Osteocyte (in vitro differentiated cells): ENCODE results near the gene SPC24. TPM values are rescaled to one million over a fixed set of nuclear protein-coding genes. Genes with fewer than 3 reads are reported as not detected.
"Not testable (repeated sequence)": the region's sequence is repeated elsewhere in the genome, so short reads cannot be mapped to it uniquely, and the experiment has no call there.

Experiments
- DNase-seq: peaks from one replicate; pipeline ENCODE4 v3.0.0; 2021; ENCODE audit warnings: mixed read lengths; ENCODE audit not compliant: unreplicated experiment; ENCODE audit errors: extremely low spot score
- H3K27ac Mint-ChIP-seq: one replicate; pipeline ENCODE4 v1.8.0; 2021; ENCODE audit warnings: mild to moderate bottlenecking, mixed read lengths; ENCODE audit not compliant: unreplicated experiment
- H3K27me3 Mint-ChIP-seq: one replicate; pipeline ENCODE4 v1.8.0; 2021; ENCODE audit warnings: mixed read lengths; ENCODE audit not compliant: unreplicated experiment
- H3K36me3 Mint-ChIP-seq: one replicate; pipeline ENCODE4 v1.8.0; 2021; ENCODE audit warnings: mixed read lengths; ENCODE audit not compliant: unreplicated experiment
- H3K4me1 Mint-ChIP-seq: one replicate; pipeline ENCODE4 v1.8.0; 2021; ENCODE audit warnings: mixed read lengths; ENCODE audit not compliant: unreplicated experiment
- H3K4me3 Mint-ChIP-seq: one replicate; pipeline ENCODE4 v1.8.0; 2021; ENCODE audit warnings: mild to moderate bottlenecking, moderate library complexity, mixed read lengths; ENCODE audit not compliant: unreplicated experiment
- H3K9me3 Mint-ChIP-seq: one replicate; pipeline ENCODE4 v1.8.0; 2021; ENCODE audit warnings: mixed read lengths; ENCODE audit not compliant: unreplicated experiment
- total RNA-seq: library from RNA; stranded (reverse); gene quantifications from 2 replicates; pipeline ENCODE4 v1.2.1, GENCODE V29; 2021
- TF ChIP-seq, protein P1 (sequence below): fragments of 200-600 bp; sonication (generic); IDR thresholded peaks from 2 replicates; pipeline ENCODE4 v1.5.0; 2021; ENCODE audit warnings: antibody characterized with exemption, mild to moderate bottlenecking, moderate library complexity

SPC24 gene
- total RNA-seq, 1 donor from 2014 or later: 13.5 TPM

DNA sequence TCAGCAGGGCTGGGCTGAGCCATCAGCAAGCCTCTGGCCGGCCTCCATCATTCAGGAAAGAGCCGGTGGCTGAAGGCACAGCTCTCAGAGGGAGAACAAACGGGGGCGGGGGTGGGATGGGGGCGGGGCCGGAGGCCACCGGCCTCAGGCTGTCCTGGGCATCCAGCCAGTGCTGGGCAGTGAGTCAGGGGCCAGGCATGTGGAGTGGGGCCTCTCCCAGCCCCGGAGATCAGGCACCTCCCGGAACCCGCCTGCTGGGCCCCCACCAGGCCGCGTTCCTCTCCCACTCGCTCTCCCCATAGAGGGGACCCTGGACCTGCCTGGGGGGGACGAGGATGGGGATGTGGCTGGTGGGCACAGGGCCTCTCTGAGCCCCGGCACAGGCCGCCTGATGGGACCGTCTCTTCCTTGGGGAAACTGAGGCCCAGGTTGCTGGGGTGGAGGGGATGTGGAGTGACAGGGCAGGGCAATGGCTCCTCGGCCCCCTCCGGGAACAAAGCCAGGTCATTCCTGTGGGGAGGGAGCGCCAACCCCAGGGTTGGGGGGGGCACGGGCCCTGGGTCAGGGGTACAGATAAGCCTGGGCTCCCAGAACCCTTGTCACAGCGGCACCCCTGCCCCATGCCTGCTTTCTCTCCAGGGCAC is 12.9 kb downstream of the SPC24 start:
- H3K27me3 Mint-ChIP-seq: no peaks in the 10 kb centered on the region
- H3K4me1 Mint-ChIP-seq: peaks cover 68% of the 10 kb centered on the region
- H3K36me3 Mint-ChIP-seq: peaks cover 2% of the 10 kb centered on the region
- peak overlapping the region; percentile 99 for H3K27ac Mint-ChIP-seq
- DNase-seq: peak; percentile 98
- H3K4me3 Mint-ChIP-seq: peak overlapping the region; percentile 29
- H3K9me3 Mint-ChIP-seq: no peaks in the 10 kb centered on the region
- TF ChIP-seq, protein P1, sequence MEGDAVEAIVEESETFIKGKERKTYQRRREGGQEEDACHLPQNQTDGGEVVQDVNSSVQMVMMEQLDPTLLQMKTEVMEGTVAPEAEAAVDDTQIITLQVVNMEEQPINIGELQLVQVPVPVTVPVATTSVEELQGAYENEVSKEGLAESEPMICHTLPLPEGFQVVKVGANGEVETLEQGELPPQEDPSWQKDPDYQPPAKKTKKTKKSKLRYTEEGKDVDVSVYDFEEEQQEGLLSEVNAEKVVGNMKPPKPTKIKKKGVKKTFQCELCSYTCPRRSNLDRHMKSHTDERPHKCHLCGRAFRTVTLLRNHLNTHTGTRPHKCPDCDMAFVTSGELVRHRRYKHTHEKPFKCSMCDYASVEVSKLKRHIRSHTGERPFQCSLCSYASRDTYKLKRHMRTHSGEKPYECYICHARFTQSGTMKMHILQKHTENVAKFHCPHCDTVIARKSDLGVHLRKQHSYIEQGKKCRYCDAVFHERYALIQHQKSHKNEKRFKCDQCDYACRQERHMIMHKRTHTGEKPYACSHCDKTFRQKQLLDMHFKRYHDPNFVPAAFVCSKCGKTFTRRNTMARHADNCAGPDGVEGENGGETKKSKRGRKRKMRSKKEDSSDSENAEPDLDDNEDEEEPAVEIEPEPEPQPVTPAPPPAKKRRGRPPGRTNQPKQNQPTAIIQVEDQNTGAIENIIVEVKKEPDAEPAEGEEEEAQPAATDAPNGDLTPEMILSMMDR: no peak

DNA sequence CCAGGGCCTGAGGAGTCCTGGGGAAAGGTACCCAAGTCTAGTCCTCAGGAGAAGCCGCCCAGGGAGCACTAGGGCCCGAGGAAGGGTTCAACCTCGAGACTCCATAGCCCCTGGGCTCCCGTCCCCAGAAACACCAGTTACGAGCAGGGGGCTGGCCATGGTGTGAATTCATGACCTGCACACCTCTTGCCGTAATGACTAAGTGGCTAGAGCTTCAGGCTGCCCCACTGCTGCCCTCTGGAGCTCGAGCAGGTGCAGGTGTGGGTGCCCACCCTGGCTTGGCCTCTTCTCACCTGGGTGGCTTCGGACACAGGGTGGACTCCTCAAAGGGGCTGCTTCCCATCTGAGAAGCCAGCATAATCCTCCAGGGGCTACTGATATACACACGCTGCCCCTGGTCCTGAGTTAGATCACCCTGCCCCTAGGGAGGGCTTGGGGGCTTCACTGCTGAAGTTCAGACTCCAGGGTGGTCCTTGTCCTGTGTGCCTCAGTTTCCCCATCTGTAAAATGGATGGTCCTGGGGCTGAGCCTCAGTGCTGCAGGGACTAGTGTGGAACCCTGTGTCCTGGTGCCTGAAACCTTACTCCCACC is 13.6 kb downstream of the SPC24 start:
- peak overlapping the region; percentile 99 for H3K27ac Mint-ChIP-seq
- H3K4me1 Mint-ChIP-seq: peaks cover 73% of the 10 kb centered on the region
- H3K36me3 Mint-ChIP-seq: peaks cover 1% of the 10 kb centered on the region
- no peak for DNase-seq
- TF ChIP-seq, protein P1: no peak
- H3K9me3 Mint-ChIP-seq: no peaks in the 10 kb centered on the region
- no peaks in the 10 kb centered on the region for H3K27me3 Mint-ChIP-seq
- no peak overlapping the region for H3K4me3 Mint-ChIP-seq

DNA sequence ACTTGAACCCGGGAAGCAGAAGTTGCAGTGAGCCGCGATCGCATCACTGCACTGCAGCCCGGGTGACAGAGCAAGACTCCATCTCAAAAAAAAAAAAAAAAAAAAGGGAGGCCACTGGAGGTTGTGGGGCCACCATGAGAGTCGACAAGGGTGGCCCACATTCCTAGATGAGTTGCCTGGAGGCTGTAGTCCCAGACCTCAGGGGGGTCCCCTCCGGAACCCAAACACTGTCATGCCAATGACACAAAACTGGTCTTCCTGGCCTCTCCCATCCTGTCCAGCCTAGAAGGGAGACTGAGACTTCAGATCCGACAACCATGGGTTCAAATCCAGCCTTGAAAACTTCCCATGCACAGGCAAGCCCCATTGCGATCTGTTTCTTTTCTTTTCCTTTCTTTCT is 14.7 kb downstream of the SPC24 start:
- TF ChIP-seq, protein P1: no peak
- Mint-ChIP-seq H3K4me3 (no peak overlapping the region), H3K27me3 (no peaks in the 10 kb centered on the region), H3K27ac (peak overlapping the region; percentile 99), H3K4me1 (peaks cover 81% of the 10 kb centered on the region), H3K9me3 (no peaks in the 10 kb centered on the region), H3K36me3 (no peaks in the 10 kb centered on the region)
- no peak for DNase-seq

DNA sequence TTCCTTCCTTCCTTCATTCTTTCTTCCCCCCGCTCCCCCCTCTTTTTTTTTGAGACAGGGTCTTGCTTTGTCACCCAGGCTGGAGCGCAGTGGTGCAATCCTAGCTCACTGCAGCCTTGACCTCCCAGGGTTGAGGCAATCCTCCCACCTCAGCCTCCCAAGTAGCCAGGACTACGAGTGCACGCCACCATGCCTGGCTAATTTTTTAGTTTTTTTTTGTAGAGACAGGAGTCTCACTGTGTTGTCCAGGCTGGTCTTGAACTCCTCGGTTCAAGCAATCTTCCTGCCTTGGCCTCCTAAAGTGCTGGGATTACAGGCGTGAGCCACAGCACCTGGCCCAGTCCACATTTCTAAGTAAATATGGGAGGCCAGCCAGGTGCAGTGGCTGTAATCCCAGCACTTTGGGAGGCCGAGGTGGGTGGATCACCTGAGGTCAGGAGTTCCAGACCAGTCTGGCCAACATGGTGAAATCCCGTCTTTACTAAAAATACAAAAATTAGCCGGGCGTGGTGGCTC is 15.5 kb downstream of the SPC24 start:
- Mint-ChIP-seq H3K4me1 (peaks cover 79% of the 10 kb centered on the region), H3K27ac (peak overlapping the region; percentile 99)
- DNase-seq, H3K27me3 Mint-ChIP-seq, H3K4me3 Mint-ChIP-seq, H3K36me3 Mint-ChIP-seq, H3K9me3 Mint-ChIP-seq: not testable (repeated sequence)

DNA sequence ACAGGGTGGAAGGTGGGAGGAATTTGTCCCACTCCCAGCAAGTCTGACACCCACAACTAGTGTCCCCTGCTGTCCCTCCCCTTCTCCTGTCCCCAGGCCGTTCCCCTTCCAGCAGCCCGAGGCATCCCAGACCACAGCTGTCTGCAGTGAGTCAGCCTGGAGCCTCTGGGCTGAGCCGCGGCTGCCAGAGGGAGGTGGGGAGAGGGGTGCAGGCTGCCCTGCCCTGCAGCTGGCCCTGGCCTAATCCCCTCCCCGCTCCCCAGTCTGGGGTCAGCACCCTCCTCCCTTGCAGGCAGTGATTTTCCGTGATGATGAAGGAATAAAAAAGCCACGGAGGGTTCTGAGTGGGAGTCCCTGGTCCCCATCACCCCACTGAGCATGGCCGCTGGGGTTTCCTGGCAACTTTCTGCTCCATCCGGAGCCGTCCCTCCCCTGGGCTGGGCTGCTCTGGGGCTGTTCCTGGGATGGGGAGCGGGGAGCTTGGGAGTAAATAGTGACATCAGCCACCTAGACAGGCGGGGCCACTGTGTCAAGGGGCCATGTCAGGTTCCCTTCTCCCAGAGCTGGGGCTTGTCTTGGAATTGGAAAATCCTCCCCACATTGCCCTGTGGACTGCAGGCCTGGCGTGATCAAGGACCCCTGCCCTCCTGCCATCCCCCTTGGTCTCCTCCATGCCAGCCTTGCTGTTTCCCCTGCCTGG is 16.8 kb downstream of the SPC24 start:
- H3K4me3 Mint-ChIP-seq: peak overlapping the region; percentile 35
- peaks cover 66% of the 10 kb centered on the region for H3K4me1 Mint-ChIP-seq
- H3K27me3 Mint-ChIP-seq: no peaks in the 10 kb centered on the region
- H3K9me3 Mint-ChIP-seq: no peaks in the 10 kb centered on the region
- H3K36me3 Mint-ChIP-seq: no peaks in the 10 kb centered on the region
- TF ChIP-seq, protein P1: no peak
- DNase-seq: peak; percentile 89
- H3K27ac Mint-ChIP-seq: peak overlapping the region; percentile 99
